Measurements from ENCODE around the gene CBLIF.
"Not testable (repeated sequence)": the region's sequence is repeated elsewhere in the genome, so short reads cannot be mapped to it uniquely, and the experiment has no call there.

Gene CBLIF

GRCh38 chr11:59800390-59801025 is 44.8 kb downstream of the CBLIF start:
- no peak for FAIRE-seq

GRCh38 chr11:59794417-59794816 is 50.9 kb downstream of the CBLIF start:
- FAIRE-seq (no peak), DNase-seq (ENCODE audit: insufficient read length, low spot score) (no peak)
- no peak for TF ChIP-seq POLR2A (IDR thresholded peaks at IDR 0.05; ENCODE audit: low read depth, low read length)

More at GRCh38 chr11:59800390-59801025, 44.8 kb downstream of the CBLIF start:
- DNase-seq (ENCODE audit: insufficient read length, low spot score) = no peak
- TF ChIP-seq POLR2A (IDR thresholded peaks at IDR 0.05; ENCODE audit: low read depth, low read length) = no peak

DNA sequence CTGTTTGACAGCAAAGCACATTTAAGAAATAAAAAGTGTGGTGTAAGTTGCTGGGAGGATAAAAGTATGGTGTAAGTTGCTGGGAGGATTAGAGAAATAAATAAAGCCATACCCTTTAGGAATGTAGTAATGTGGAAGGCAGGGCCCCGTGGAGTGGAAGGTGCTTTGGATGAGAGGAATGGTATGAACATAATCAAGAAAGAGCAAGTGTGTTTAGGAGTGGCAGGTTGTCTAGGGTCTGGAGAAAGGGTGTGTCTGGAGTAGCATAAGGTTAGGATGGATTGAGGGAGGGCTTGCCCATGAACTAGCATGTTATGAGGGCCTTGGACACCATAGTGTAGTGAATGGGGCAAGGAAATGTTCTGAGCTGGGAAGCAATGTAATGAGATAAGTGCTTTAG is 52.8 kb downstream of the CBLIF start:
- TF ChIP-seq POLR2A (IDR thresholded peaks at IDR 0.05; ENCODE audit: low read depth, low read length) = no peak
- FAIRE-seq = no peak
- DNase-seq (ENCODE audit: insufficient read length, low spot score) = no peak

- TF ChIP-seq POLR2A (IDR thresholded peaks at IDR 0.05; ENCODE audit: low read depth, low read length) = no peak
- no peak for FAIRE-seq
- no peak for DNase-seq (ENCODE audit: insufficient read length, low spot score)
Measured at GRCh38 chr11:59791639-59792038, 53.7 kb downstream of the CBLIF start.

- no peak for TF ChIP-seq POLR2A (IDR thresholded peaks at IDR 0.05; ENCODE audit: low read depth, low read length)
- FAIRE-seq (no peak), DNase-seq (ENCODE audit: insufficient read length, low spot score) (no peak)
Measured at GRCh38 chr11:59787816-59788215, 57.5 kb downstream of the CBLIF start.

DNA sequence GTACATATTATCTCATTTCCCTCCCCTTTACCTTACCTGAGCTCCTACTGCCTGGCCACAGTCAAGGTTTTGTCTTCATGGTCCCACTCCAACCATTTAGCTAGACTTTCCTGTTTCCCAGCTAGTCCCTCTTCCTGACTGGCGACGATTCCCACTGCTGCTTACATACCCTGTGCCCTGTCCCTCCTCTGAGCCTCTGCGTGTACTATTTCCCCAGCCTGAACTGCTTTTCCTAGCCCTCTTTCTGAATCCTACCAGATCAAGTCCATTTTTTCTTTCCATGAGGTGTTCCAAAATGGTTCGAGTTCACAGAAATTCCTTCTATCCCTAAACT is 58.1 kb downstream of the CBLIF start:
- DNase-seq (ENCODE audit: insufficient read length, low spot score) = no peak
- no peak for FAIRE-seq
- TF ChIP-seq POLR2A (IDR thresholded peaks at IDR 0.05; ENCODE audit: low read depth, low read length) = no peak

- no peak for FAIRE-seq
- no peak for TF ChIP-seq POLR2A (IDR thresholded peaks at IDR 0.05; ENCODE audit: low read depth, low read length)
Measured at GRCh38 chr11:59785818-59786217, 59.5 kb downstream of the CBLIF start.

DNA sequence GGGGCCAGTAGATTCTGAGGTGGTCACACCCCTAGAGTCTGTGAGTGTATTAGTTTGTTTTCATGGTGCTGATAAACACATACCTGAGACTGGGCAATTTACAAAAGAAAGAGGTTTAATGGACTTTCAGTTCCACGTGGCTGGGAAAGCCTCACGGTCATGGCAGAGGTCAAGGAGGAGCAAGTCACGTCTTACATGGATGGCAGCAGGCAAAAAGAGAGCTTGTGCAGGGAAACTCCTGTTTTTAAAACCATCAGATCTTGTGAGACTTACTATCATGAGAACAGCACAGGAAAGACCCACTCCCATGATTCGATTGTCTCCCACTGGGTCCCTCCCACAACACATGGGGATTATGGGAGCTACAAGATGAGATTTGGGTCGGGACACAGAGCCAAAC is 60.9 kb downstream of the CBLIF start:
- not testable (repeated sequence) for FAIRE-seq; DNase-seq (ENCODE audit: insufficient read length, low spot score)

More at GRCh38 chr11:59785818-59786217, 59.5 kb downstream of the CBLIF start:
- DNase-seq (ENCODE audit: insufficient read length, low spot score) = no peak

DNA sequence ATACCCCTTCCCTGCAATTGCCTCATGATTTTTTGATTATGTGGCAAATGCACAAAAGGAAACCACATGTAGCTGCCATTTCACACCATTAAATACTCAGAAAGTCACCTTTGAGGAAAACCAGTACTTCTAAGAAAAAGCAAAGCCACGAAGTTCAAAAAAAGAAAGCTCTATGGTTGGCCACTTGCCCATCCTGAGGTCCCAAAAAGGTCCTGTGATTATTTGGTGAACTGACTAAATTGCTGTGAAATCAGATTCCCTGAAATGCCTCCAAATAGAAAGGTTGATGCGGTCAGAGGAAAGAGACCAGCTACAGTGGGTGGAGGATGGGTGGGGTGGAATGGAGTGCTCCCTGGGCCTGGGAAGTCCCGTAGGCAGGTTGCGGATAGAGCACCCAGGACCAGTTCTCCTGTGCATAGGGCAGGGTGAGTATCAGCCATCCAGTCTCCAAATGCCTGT is 61.6 kb downstream of the CBLIF start:
- FAIRE-seq (no peak), DNase-seq (ENCODE audit: insufficient read length, low spot score) (no peak)
- no peak for TF ChIP-seq POLR2A (IDR thresholded peaks at IDR 0.05; ENCODE audit: low read depth, low read length)

GRCh38 chr11:59782080-59782479 is 63.2 kb downstream of the CBLIF start:
- FAIRE-seq (no peak), DNase-seq (ENCODE audit: insufficient read length, low spot score) (no peak)
- TF ChIP-seq POLR2A (IDR thresholded peaks at IDR 0.05; ENCODE audit: low read depth, low read length) = no peak

GRCh38 chr11:59779487-59779886 is 65.8 kb downstream of the CBLIF start:
- no peak for TF ChIP-seq POLR2A (IDR thresholded peaks at IDR 0.05; ENCODE audit: low read depth, low read length)
- FAIRE-seq (no peak), DNase-seq (ENCODE audit: insufficient read length, low spot score) (no peak)

All from H54 (cell line).